HL-60 (cell line): ENCODE measurements around the gene KIF26A.

Experiments
- CTCF ChIP-seq: IDR thresholded peaks from one replicate; pipeline ENCODE4 v1.5.1; 2011; ENCODE audit warnings: low read length, control low read depth, inconsistent platforms; ENCODE audit not compliant: insufficient read depth
- GABPA ChIP-seq: IDR thresholded peaks from 2 replicates; pipeline ENCODE4 v1.6.1; 2012; ENCODE audit warnings: low read depth
- POLR2AphosphoS5 ChIP-seq: IDR thresholded peaks from 2 replicates; pipeline ENCODE4 v1.6.1; 2012; ENCODE audit warnings: low read depth

GRCh38 chr14:104221636-104222369, 83.4 kb downstream of the KIF26A start:
- no peak for TF ChIP-seq CTCF
- TF ChIP-seq POLR2AphosphoS5, result no peak
- no peak for TF ChIP-seq GABPA
